Measurements from ENCODE around the gene HDLBP.

- TF ChIP-seq, protein P1, sequence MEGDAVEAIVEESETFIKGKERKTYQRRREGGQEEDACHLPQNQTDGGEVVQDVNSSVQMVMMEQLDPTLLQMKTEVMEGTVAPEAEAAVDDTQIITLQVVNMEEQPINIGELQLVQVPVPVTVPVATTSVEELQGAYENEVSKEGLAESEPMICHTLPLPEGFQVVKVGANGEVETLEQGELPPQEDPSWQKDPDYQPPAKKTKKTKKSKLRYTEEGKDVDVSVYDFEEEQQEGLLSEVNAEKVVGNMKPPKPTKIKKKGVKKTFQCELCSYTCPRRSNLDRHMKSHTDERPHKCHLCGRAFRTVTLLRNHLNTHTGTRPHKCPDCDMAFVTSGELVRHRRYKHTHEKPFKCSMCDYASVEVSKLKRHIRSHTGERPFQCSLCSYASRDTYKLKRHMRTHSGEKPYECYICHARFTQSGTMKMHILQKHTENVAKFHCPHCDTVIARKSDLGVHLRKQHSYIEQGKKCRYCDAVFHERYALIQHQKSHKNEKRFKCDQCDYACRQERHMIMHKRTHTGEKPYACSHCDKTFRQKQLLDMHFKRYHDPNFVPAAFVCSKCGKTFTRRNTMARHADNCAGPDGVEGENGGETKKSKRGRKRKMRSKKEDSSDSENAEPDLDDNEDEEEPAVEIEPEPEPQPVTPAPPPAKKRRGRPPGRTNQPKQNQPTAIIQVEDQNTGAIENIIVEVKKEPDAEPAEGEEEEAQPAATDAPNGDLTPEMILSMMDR (IDR thresholded peaks at IDR 0.05), result no peak
- no peak for TF ChIP-seq POLR2A (IDR thresholded peaks at IDR 0.05)
Observed at GRCh38 chr2:241242306-241242705, 73.2 kb downstream of the HDLBP start.

Data from testis (tissue), 2 donors.